Activated CD4-positive, alpha-beta T cell treated with anti-CD3 and anti-CD28 coated beads, Interleukin-2, amount 10 ng/mL, durations not matched to agents 24 days and 14 days (primary cell): ENCODE results near the gene TMSB4X. TPM values are rescaled to one million over a fixed set of nuclear protein-coding genes. Genes with fewer than 3 reads are reported as not detected.
"Not testable (repeated sequence)": the region's sequence is repeated elsewhere in the genome, so short reads cannot be mapped to it uniquely, and the experiment has no call there.

Source experiments
- DNase-seq: peaks from one replicate; pipeline ENCODE4 v3.0.0; 2022
- H3K27ac Mint-ChIP-seq: one replicate; pipeline ENCODE4 v1.8.0; 2022; ENCODE audit warnings: mild to moderate bottlenecking, mixed read lengths
- H3K27me3 Mint-ChIP-seq: one replicate; pipeline ENCODE4 v1.8.0; 2022; ENCODE audit warnings: mixed read lengths
- H3K36me3 Mint-ChIP-seq: one replicate; pipeline ENCODE4 v1.8.0; 2022; ENCODE audit warnings: low read depth, mild to moderate bottlenecking, mixed read lengths
- H3K4me1 Mint-ChIP-seq: one replicate; pipeline ENCODE4 v1.8.0; 2021; ENCODE audit warnings: mixed read lengths
- H3K4me3 Mint-ChIP-seq: one replicate; pipeline ENCODE4 v1.8.0; 2022; ENCODE audit warnings: mild to moderate bottlenecking, moderate library complexity, mixed read lengths
- H3K9me3 Mint-ChIP-seq: one replicate; pipeline ENCODE4 v1.8.0; 2021; ENCODE audit warnings: mixed read lengths
- intact Hi-C: fragments of 100-400 bp; cut with micrococcal nuclease; formaldehyde crosslinking; loops from one replicate; pipeline ENCODE4 v1.15.1; 2023
- total RNA-seq: library from RNA; stranded (reverse); gene quantifications from 2 replicates; pipeline ENCODE4 v1.2.3, GENCODE V29; 2022

Gene TMSB4X
- total RNA-seq, result 5,263 and 5,311 TPM in 2 replicates

DNA sequence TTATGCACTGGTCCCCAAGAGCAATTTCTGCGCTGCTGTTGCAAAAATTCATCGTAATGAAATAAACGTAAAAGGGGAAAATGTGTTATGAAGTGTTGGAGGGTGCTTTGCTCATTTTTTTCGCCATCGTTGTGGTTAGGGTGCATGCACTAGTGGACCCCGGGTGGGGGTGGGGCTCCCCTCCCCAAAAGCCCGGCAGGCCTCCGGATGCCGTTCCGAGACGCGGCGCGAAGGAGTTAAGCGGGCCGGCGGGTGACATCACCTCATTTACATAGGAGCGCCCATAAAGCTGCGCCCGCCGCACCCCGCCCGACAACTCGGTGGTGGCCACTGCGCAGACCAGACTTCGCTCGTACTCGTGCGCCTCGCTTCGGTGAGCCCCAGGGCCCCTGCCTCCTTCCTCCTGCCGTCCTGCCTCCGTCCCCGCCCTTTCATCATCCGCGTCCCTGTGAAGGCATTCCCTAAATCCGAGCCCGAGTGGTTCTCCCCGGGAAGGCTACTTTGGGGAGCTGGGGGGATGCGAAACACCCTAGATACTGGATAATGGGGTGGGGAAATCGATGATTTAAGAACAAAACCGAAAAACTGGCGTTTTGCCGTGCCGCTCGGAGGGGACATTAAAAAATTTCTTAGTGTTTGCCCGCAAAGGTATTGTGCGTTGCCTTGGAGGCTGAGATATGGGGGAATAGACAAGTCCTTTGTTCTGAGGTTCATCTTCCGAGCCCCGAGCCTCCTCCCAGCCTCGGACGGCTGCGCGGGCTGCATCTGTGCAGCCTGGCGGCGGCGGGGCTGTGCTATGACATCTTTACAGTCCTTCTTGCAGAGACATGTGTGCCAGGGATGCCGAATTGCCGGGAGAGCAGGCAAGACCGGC is at the start of gene TMSB4X:
TMSB4X (plus strand) TSS at position 315 of the 874 bp plus-strand sequence.
- Mint-ChIP-seq H3K9me3 (no peaks in the 10 kb centered on the region), H3K4me3 (peak within 1 kb of the TSS; percentile 97), H3K36me3 (peaks cover 29% of the 10 kb centered on the region), H3K4me1 (peaks cover 32% of the 10 kb centered on the region), H3K27ac (peak within 1 kb of the TSS; percentile 98), H3K27me3 (no peaks in the 10 kb centered on the region)
- intact Hi-C loops, result loop anchor here (1.0 to 10.0 kb wide), 3 partner anchors 24 to 1050 kb away; partner anchors contain the start of gene GEMIN8
- peak; percentile 96 for DNase-seq

DNA sequence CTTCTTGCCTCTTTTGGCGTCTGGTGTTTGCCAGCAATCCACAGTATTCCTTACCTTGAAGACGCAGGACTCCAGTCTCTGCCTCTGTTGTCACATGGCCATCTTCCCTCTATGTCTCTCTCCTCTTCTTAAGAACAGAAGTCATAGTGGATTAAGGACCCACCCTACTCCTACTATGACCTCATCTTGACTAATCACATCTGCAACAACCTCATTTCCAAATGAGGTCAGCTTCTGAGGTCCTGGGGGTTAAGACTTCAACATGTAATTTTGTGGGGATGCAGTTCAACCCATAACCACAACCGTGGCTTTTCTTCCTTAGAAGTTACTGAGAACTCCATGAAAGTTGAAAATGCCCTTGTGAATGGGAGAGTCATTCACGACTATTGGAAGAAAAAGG is 45.2 kb upstream of the TMSB4X start:
- H3K27me3 Mint-ChIP-seq, result no peaks in the 10 kb centered on the region
- intact Hi-C loops, result no loop called here
- no peak overlapping the region for H3K4me3 Mint-ChIP-seq
- no peaks in the 10 kb centered on the region for H3K36me3 Mint-ChIP-seq
- H3K9me3 Mint-ChIP-seq, result peaks cover 14% of the 10 kb centered on the region
- peaks cover 2% of the 10 kb centered on the region for H3K4me1 Mint-ChIP-seq
- no peak overlapping the region for H3K27ac Mint-ChIP-seq
- DNase-seq, result no peak

DNA sequence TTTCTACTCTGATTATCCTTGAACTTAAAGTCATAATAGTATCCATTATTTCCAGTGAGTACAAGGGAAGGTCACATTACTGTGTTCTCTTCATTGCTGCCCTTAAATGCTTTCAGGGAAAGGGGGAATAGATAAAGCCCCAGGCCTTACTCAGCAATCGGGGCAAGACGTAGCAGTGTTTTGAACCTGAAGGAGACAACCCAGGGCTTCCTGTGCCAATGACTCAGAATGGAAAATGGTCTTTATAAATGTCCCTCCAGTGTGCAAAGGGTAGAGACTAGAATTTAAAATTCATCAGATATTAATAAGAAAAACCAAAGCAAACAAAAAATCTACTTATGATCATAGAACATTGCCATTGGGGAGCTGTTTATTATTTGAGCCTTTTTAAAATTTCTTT is 44.8 kb upstream of the TMSB4X start:
- Mint-ChIP-seq H3K27me3 (no peaks in the 10 kb centered on the region), H3K4me1 (peaks cover 2% of the 10 kb centered on the region), H3K27ac (no peak overlapping the region), H3K36me3 (no peaks in the 10 kb centered on the region), H3K9me3 (peaks cover 11% of the 10 kb centered on the region), H3K4me3 (no peak overlapping the region)
- intact Hi-C loops, result no loop called here
- DNase-seq, result no peak

DNA sequence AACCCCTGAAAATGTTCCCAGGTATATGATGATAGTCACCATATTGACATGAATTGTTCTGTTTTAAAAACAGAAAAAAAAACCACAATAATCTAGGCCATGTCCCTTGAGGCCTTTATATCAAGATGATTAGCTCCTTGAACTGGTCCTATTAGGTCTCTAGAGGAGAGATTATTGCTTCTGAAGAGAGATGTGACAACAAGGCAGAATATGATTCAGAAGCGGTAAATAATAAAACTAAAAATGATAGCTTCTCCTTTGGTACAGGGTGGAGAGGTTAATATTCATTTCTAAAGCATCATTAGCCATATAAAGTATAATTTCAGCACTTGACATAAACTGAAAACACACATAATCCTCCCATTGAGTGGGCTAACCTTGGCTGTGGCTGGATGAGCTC is 42.7 kb upstream of the TMSB4X start:
- H3K9me3 Mint-ChIP-seq, result peaks cover 11% of the 10 kb centered on the region
- no peaks in the 10 kb centered on the region for H3K27me3 Mint-ChIP-seq
- intact Hi-C loops, result no loop called here
- no peak overlapping the region for H3K27ac Mint-ChIP-seq
- H3K4me1 Mint-ChIP-seq, result peaks cover 2% of the 10 kb centered on the region
- no peak for DNase-seq
- H3K36me3 Mint-ChIP-seq, result no peaks in the 10 kb centered on the region
- no peak overlapping the region for H3K4me3 Mint-ChIP-seq

DNA sequence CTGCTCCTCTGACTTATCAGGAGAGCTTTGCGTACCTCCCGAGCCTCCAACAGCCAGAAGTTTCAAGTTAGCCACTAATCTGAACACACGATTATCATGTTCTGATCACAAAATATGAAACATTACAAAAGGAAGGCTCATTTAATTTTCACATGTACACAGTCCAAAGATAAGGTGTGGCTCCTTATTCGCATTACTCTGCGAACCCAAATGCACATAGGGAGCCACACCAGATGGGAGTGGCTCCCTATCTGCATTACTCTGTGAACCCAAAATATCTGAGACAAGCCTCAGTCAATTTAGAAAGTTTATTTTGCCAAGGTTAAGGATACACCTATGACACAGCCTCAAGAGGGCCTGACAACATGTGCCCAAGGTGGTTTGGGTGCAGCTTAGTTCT is 40.1 kb upstream of the TMSB4X start:
- H3K27me3 Mint-ChIP-seq, result no peaks in the 10 kb centered on the region
- intact Hi-C loops, result no loop called here
- H3K27ac Mint-ChIP-seq, result no peak overlapping the region
- peaks cover 11% of the 10 kb centered on the region for H3K9me3 Mint-ChIP-seq
- H3K36me3 Mint-ChIP-seq, result no peaks in the 10 kb centered on the region
- no peak overlapping the region for H3K4me3 Mint-ChIP-seq
- peaks cover 2% of the 10 kb centered on the region for H3K4me1 Mint-ChIP-seq
- DNase-seq, result no peak

DNA sequence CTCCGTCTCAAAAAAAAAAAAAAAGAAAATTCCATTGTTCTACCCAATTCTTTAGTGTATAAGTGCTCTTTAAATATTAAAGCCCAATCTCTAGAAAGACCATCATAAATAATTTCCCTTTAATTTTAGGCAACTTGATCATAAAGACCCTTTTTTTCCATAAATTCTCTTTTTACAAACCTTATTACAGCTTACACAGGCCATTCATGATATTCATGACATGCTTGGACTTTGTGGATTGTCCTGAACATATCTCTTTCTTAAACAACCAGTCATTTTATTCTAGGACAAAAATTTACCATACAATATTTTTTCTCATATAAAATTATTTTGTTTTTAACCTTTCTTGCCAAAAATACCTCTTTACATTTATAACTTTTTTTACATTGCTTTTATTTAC is 38.0 kb upstream of the TMSB4X start:
- peaks cover 2% of the 10 kb centered on the region for H3K4me1 Mint-ChIP-seq
- no peak overlapping the region for H3K27ac Mint-ChIP-seq
- DNase-seq, result no peak
- H3K36me3 Mint-ChIP-seq, result no peaks in the 10 kb centered on the region
- H3K4me3 Mint-ChIP-seq, result no peak overlapping the region
- no peaks in the 10 kb centered on the region for H3K27me3 Mint-ChIP-seq
- peaks cover 4% of the 10 kb centered on the region for H3K9me3 Mint-ChIP-seq
- intact Hi-C loops, result no loop called here

DNA sequence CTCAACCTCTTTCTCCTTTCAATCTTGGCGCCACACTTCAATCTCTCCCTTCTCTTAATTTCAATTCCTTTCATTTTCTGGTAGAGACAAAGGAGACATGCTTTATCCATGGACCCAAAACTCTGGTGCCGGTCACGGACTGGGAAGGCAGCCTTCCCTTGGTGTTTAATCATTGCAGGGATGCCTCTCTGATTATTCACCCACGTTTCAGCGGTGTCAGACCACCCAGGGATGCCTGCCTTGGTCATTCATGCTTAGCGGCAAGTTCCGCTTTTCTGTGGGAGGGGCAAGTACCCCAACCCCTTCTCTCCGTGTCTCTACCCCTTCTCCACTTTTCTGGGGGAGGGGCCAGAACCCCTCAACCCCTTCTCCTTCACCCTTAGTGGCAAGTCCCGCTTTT is 34.4 kb upstream of the TMSB4X start:
- H3K27me3 Mint-ChIP-seq, H3K36me3 Mint-ChIP-seq, H3K9me3 Mint-ChIP-seq, intact Hi-C loops, H3K27ac Mint-ChIP-seq, H3K4me1 Mint-ChIP-seq, DNase-seq, H3K4me3 Mint-ChIP-seq: not testable (repeated sequence)

DNA sequence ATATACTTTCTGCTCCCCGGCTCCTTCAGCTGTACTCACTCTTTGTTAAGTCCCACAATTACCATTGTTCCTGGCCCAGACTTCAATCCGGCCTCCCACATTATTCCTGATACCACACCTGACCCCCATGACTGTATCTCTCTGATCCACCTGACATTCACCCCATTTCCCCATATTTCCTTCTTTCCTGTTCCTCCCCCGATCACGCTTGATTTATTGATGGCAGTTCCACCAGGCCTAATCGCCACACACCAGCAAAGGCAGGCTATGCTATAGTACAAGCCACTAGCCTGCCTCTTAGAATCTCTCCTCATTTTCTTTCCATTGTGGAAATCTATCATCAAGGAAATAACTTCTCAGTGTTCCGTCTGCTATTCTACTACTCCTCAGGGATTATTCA is 31.3 kb upstream of the TMSB4X start:
- intact Hi-C loops, DNase-seq, H3K27ac Mint-ChIP-seq, H3K27me3 Mint-ChIP-seq, H3K9me3 Mint-ChIP-seq, H3K36me3 Mint-ChIP-seq, H3K4me3 Mint-ChIP-seq: not testable (repeated sequence)
- peaks cover 20% of the 10 kb centered on the region for H3K4me1 Mint-ChIP-seq

DNA sequence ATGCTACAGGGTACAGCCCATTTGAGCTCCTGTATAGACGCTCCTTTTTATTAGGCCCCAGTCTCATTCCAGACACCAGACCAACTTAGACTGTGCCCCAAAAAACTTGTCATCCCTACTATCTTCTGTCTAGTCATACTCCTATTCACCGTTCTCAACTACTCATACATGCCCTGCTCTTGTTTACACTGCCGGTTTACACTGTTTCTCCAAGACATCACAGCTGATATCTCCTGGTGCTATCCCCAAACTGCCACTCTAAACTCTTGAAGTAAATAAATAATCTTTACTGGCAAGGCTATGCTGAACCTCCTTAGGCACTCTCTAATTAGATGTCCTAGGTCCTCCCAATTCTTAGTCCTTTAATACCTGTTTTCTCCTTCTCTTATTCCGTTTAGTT is 30.5 kb upstream of the TMSB4X start:
- H3K36me3 Mint-ChIP-seq, intact Hi-C loops, H3K27me3 Mint-ChIP-seq, DNase-seq, H3K27ac Mint-ChIP-seq, H3K4me3 Mint-ChIP-seq, H3K9me3 Mint-ChIP-seq: not testable (repeated sequence)
- H3K4me1 Mint-ChIP-seq, result peaks cover 28% of the 10 kb centered on the region

DNA sequence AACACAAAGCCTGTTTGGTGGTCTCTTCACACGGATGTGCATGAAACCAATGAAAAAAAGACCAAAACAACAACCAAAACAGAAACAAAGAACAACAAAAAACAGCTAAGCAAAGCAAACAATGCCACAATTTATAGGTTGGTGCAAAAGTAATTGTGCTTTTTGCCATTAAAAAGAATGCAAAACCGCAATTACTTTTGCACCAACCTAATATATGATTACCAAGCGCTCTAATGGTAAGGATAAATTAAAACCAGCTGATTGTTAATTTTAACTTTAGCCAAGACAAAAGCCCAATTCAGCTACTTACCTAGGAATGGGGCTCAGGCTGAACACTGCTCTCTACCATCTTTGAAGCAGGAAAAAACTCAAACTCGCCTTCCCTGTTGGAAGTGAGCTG is 29.4 kb upstream of the TMSB4X start:
- Mint-ChIP-seq H3K36me3 (no peaks in the 10 kb centered on the region), H3K4me3 (no peak overlapping the region), H3K27me3 (no peaks in the 10 kb centered on the region), H3K9me3 (no peaks in the 10 kb centered on the region), H3K4me1 (peaks cover 37% of the 10 kb centered on the region), H3K27ac (no peak overlapping the region)
- intact Hi-C loops, result loop anchor here (5.0 kb wide), 2 partner anchors 222 to 1082 kb away; partner anchors contain the start of gene GEMIN8
- DNase-seq, result no peak

DNA sequence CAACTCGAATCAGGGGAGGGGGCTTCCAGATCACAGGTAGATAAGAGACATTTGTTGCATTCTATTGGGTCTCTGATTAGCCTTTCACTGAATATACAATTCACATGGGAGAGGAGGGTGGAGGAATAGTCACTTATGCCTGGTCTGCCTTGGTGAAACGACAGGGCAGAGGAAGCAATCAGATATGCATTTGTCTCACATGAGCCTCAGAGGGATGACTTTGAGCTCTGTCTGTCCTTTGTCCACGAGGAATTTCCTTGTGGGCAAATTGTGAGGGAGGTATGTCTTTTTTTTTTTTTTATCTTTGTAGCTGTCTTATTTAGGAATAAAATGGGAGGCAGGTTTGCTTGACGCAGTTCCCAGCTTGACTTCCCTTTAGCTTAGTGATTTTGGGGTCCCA is 28.5 kb upstream of the TMSB4X start:
- H3K4me3 Mint-ChIP-seq, result peak overlapping the region; percentile 66
- peak overlapping the region; percentile 96 for H3K27ac Mint-ChIP-seq
- H3K4me1 Mint-ChIP-seq, result peaks cover 46% of the 10 kb centered on the region

DNA sequence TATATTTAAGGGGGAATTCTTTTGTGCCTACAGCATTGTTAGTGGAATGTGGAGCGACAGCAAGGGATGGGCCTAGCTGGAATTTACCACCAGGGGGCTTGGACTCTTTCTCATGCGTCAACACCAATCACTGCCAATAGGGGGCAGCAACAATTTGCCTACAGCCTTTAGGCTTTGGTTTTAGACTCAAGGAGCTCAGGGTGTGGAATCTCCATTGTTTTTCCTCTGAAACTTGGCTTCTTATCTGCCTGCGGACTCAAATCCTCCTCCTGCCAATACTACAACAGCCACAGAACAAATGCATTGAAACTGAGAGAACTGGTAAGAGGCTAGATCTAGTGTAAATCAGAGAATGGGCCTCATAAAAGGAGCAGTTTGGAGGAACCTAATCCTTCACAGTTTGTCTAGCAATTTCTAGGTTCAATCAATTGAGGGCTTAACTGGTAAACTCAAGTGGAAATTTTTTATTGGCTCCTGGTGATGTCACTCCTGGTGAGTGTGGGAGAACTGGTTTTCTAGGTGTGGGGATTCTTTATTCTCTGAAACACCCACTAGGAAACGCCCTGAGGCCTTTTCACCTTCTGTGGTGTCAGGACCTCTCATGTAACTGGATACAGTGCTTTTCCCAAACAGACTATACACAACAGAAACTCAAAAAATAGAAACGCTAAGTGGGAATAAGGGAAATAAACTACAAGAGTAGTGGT is 27.9 kb upstream of the TMSB4X start:
- intact Hi-C loops, result loop anchor here (1.0 to 5.0 kb wide), 6 partner anchors 145 to 1080 kb away; partner anchors contain the start of genes GEMIN8 and TCEANC
- Mint-ChIP-seq H3K27ac (peak overlapping the region; percentile 96), H3K4me1 (peaks cover 48% of the 10 kb centered on the region)

More for the DNA sequence above, 28.5 kb upstream of the TMSB4X start:
- intact Hi-C loops, result loop anchor here (5.0 kb wide), 2 partner anchors 221 to 1081 kb away; partner anchors contain the start of gene GEMIN8
- Mint-ChIP-seq H3K27me3 (no peaks in the 10 kb centered on the region), H3K36me3 (no peaks in the 10 kb centered on the region), H3K9me3 (no peaks in the 10 kb centered on the region)
- DNase-seq, result no peak

DNA sequence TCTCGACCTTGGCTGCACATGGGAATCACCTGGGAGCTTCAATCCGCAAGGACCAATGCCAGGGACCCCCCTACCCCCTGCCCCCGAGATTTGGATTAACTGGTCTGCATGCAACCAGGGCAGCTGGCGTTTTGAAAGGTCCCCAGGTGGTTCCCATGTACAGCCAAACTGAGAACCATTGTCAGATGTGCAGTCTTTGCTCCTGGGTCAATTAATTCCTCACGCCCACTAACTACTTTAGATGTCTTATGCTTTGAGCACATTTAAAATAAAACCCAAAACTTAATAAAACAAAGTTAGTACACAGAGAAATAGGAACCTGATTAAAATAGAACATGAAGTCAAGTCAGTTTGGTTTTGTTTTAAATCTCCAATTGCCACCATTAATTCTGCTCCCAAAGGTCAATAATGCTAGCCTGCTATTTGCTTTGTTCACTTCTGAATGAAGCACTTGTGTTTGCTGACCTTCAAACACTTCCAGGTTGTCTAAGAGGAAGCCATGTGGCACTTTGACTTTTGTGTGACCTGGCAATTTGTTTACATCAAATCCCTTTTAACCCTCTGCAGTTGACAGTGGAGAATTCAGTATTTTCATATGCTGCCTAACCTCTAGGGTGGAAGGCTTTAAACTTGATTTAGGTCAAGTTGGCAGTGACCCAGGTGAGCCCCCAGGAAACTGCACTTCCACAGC is 27.2 kb upstream of the TMSB4X start:
- peak; percentile 55 for DNase-seq
- Mint-ChIP-seq H3K36me3 (no peaks in the 10 kb centered on the region), H3K9me3 (no peaks in the 10 kb centered on the region), H3K4me1 (peaks cover 52% of the 10 kb centered on the region), H3K4me3 (peak overlapping the region; percentile 21), H3K27me3 (no peaks in the 10 kb centered on the region), H3K27ac (peak overlapping the region; percentile 96)
- intact Hi-C loops, result loop anchor here (1.0 to 5.0 kb wide), 6 partner anchors 145 to 1080 kb away; partner anchors contain the start of genes GEMIN8 and TCEANC

More for the DNA sequence above, 27.9 kb upstream of the TMSB4X start:
- DNase-seq, result peak; percentile 92
- Mint-ChIP-seq H3K9me3 (no peaks in the 10 kb centered on the region), H3K27me3 (no peaks in the 10 kb centered on the region), H3K4me3 (peak overlapping the region; percentile 66), H3K36me3 (no peaks in the 10 kb centered on the region)
